HG03159 (cell line): ENCODE results near the gene HECW1.
A peak's percentile ranks its signal among the peaks of the same experiment; 100 is the strongest.
"Not testable (repeated sequence)": the region's sequence is repeated elsewhere in the genome, so short reads cannot be mapped to it uniquely, and the experiment has no call there.

Source experiments
- ATAC-seq: cut with Tn5 transposase; IDR thresholded peaks from one replicate; pipeline ENCODE4 v1.9.1; 2021; ENCODE audit warnings: mild to moderate bottlenecking, moderate library complexity; ENCODE audit not compliant: unreplicated experiment

Gene HECW1

GRCh38 chr7:43560742-43561330 lies 448.4 kb downstream of the HECW1 start:
- ATAC-seq, result no peak

DNA sequence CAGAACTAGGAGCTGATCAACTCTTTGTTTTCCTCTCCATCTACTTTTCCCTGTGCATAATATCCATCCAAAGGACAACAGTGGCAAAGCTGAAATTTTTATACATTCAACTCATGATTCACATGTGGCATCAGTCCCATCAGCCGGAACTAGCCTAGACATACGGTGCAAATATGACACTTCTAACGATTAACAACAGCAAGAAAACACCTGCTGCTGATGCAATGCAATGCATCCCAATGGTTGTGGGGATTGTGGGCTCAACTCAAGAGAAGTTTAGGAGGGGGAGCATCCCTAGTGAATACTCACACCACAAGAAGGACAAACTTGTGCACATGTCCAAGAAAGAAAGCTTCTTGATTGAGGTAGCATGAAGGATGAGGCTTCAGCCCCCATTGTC lies 449.9 kb downstream of the HECW1 start:
- no peak for ATAC-seq

DNA sequence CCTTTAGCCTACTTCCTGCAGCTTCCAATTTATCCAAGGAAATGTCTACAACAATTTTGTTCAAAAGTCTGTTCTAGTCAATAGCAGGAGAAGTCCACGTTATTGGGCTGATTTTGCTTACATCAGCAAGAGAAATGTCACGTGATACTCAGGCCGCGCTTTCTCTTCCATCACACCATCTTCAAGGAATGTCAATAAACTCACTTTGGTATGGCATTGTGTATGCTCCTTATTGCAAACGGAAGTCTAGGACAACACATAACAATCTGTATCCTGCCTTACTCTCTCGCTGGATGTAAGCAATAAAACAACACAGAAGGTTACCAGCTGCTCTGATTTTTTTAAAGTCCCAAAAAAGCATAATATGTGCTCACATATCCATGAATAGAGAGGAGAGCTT lies 453.3 kb downstream of the HECW1 start:
- no peak for ATAC-seq

DNA sequence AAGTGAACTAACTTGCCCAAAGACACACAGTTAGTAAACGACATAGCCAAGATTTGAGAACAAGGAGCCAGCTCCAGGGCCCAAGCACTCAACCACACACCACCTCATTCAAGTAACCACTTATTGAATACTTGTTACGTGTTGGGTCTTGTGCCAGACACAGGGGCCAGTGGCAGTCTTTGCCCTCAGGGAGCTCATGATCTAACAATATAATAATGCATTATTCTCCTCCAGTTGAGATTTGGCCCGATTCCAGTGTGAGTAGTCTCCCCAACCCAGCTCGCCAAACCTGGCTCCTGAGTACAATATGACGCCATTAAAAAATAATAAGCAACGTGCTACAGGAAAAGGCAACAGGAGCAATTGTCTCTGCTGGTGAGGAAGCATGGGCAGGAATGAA lies 456.1 kb downstream of the HECW1 start:
- ATAC-seq, result no peak

DNA sequence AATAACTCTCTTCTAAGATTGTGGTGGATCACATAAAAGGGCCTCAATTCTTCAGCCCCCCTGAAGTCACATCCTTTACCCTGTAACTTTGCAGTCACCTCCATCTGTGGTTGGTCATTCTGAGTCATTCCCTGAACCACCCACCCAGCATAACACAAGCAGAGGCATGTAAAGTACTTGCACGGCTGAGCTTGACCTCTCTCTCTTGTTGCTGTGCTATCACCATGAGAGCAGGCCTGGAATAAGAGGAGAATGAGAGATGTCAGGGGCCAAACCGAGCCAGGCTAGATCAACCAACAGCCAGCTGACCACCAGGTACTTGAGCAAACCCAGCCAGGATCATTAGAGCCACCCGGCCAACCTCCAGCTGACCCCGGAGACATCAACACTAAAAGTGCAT lies 457.0 kb downstream of the HECW1 start:
- ATAC-seq, result peak; percentile 59

DNA sequence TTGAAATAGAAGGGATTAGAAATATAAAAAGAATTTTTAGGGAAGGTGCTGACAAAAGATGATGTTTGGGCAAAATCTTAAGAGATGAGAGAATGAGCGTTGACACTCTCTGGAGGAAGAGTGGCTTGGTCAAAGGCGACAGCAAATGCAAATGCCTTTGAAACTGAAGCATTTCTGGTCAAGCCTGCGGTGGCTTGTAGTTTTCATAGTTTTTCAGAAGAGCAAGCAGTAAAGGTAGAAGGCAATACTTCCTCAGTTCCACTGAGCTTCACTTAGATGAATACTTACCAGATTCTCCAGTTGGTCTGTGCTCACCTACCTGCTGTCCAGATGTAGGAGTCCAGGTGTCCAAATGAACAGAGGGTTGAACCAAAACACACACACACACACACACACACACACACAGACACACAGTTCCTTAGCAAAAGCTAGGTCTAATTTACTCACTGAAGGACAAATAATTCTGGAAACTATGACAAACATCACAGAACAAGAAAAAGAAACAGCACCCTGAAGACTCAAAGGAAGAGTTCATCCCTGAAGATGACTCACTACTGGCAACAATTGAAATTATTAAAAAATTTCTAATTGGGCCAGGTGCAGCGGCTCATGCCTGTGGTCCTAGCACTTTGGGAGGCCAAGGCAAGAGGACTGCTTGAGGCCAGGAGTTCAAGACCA lies 458.4 kb downstream of the HECW1 start:
- no peak for ATAC-seq

DNA sequence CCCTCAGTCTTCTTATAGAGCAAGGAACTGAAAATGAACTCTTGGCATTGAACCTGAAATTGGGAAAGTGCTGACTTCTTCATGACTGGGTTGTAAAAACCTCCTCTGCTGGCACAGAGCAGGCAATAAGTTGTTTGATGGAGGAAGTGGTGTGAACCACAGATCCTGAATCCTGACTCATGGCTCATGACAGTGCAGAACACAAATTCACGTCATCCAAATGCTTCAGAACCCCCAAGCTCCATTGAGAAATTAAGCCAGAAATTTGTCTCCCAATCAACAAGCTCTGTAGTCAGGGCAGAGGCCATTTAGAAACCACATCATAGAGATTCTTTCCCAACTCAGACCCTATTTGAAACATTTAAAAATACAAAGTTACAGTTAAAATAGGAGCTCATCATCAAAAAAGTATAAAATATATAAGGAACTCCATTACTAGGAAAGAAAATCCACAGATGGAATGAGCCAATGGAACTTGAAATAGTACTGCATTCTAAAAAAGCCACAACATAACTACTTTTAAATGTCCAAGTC lies 460.1 kb downstream of the HECW1 start:
- peak; percentile 52 for ATAC-seq

DNA sequence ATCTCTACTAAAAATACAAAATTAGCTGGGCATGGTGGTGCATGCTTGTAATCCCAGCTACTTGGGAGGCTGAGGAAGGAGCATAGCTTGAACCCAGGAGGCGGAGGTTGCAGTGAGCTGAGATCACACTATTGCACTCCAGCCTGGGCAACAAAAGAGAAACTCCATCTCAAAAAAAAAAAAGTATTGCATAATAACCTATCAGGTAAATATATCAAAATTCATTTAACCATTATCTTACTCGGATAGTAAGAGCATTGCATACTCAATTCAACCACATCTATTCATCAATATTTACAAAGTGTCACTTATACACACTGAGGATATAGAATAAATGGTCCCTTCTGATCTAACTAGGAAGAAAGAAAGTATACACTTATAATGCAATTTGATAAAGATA lies 461.4 kb downstream of the HECW1 start:
- ATAC-seq, result not testable (repeated sequence)

GRCh38 chr7:43575506-43575905 lies 463.1 kb downstream of the HECW1 start:
- ATAC-seq, result no peak

DNA sequence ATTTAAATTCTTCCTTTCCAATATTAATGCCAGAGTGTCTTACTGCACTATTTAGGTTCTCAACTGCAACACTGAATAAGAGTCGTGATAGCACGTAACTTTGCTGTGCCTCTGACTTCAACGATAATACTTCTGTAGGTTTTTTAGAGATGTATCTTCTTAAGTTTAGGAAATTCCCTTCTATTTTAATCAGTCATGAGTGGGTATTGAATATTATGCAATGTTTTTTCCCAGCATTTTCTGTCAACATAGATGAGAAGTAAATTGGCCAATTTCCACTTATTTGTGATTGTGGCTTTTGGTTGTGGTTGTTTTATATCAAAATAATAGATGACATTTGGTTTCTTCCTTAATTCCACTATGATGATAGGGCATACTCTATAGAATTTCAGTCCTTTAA lies 463.8 kb downstream of the HECW1 start:
- no peak for ATAC-seq

DNA sequence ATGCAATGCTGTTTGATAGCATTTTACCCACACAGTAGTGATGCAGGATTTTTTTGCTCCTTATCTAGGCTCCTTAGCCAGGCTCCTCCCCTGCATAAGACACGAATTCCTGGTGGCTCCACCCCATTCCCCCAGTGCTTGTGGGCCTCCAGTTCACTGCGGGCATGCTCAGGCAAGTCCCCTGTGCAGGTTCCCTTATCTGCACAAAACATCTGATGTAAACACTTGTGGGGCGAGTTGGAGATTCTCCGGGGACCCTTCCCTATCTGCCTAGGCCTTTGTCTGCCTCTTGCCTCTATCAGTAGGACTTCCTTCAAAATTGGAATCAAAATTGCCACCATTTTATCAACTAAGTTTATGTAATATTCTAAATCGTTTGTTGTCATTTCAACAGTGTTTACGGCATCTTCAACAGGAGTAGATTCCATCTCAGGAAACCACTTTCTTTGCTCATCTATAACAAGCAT lies 465.1 kb downstream of the HECW1 start:
- ATAC-seq, result no peak

- ATAC-seq, result peak; percentile 63
Measured at GRCh38 chr7:43582503-43583423, 470.3 kb downstream of the HECW1 start, which contains the start of gene STK17A. Gene STK17A (plus strand): TSS chr7:43583108. CDS start chr7:43583244, 136 bp downstream.

DNA sequence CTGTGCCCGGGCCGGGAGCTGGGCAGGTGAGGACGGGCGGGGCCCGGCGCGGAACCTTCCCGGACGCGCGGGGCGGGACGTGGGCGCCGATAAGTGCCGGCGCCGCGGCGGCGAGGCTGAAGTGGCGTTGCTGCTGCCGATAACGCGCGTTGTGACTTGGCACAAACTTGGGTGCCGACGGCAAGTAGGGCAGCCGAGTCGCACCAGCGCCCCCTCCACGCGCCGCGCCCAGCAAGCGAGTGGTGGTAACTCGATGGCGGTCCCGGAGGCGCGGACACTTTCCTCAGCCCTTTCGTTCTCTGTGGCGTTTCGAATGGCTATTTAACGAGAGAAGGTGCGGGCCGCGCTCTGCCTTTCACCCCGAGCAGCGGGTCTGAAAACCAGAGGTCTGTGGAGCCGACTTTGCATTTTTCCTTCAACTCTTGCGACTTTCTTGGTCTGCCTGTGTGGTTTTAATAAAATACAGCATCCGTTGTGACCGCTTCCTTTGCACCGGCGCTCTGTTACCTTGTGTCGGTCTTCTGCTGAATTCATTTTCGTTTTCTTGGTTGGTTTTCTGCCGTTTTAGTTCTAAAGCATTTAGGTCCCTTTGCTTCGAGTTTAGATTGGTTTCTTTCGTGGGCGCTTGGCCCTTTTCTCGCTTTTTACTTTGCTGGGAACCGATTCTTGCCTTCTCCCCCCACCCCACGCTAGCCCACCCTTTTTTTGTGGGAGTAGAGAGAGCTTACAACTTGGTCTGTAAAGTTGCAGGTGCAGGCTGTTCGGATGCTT lies 471.2 kb downstream of the HECW1 start:
- ATAC-seq, result peak; percentile 15

DNA sequence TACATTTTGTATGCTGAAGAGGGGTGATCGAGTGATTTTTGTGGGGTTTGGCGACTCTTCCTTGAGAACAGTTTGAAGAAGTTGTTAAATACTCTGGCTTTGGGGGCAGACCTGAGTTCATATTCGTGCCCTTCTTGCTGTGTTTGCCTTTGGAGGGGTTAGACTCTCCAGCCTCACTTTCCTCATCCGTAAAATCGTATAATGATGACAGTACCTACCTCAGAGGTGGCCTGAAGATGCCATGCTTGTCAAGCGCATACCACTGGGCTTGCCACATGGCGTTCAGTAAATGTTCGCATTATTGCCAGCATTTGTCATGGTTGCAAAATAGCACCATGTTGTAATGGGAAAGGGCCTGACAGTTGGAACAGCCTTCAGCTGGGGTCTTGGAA lies 471.7 kb downstream of the HECW1 start:
- ATAC-seq, result peak; percentile 0

- not testable (repeated sequence) for ATAC-seq
Measured at GRCh38 chr7:43584733-43585132, 472.3 kb downstream of the HECW1 start.

- no peak for ATAC-seq
Measured at GRCh38 chr7:43585562-43585961, 473.1 kb downstream of the HECW1 start.

DNA sequence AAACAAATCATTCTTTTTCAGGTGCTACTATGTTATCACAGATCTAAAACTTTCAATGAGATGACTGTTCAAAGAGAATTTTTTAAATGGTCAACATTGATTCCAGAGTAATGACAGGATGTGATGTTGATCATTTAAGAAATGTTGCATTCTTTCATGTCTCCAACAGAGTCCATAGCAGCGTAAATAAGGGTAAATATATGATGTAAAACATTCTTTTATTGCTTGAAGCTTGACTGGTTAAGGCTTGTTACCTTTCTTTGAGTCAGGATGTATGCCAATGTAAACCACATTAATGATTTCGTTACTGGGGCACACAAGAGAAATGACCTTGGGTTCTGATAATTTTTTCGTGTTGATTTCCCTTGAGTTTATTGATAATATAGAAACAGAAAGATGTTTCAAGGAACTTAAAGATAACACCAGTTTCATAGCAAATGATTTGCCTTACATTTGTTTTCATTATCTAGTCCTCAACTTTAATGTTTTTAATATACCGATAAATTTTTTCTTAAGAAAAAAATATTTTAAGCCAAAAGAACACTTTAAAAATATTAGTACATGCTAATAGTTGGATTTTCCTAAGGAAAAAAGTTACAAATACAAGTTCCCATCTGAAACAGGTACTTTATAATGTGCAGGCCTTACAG lies 473.9 kb downstream of the HECW1 start:
- ATAC-seq, result no peak

GRCh38 chr7:43588477-43589132 lies 476.2 kb downstream of the HECW1 start:
- ATAC-seq, result no peak

DNA sequence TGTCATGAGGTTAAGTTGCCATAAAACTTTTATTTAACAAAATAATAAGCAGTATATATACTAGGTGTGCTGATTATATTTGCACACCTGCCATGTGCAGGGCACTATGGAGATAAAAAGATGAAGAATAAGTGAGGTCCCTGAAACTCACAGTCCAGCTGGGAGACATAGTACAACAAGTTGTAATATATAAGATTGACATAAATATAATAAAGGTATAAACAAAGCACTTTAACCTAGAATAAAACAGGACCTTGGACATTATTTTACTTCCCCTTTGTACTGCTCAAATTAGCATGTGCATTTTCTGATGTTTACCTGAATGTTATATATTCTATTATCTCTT lies 476.7 kb downstream of the HECW1 start:
- ATAC-seq, result no peak

GRCh38 chr7:43589728-43590127 lies 477.3 kb downstream of the HECW1 start:
- ATAC-seq, result no peak
